ENCODE data around the gene PPP2R2D. TPM values are rescaled to one million over a fixed set of nuclear protein-coding genes. Genes with fewer than 3 reads are reported as not detected.

Gene PPP2R2D
- total RNA-seq, 1 donor from 2014 or later = 34.2 TPM

GRCh38 chr10:131889755-131890154 lies 11.1 kb upstream of the PPP2R2D start:
- no peak overlapping the region for H3K4me3 ChIP-seq (ENCODE audit: low read depth, low read length)
- no peak for FAIRE-seq
- no peak for DNase-seq (ENCODE audit: low read depth)
- no peak for TF ChIP-seq CTCF (IDR thresholded peaks at IDR 0.05; ENCODE audit: insufficient read depth, low read length, severe bottlenecking)
- no peaks in the 10 kb centered on the region for H3K36me3 ChIP-seq (ENCODE audit: control insufficient read depth, insufficient read depth, low read length)
- peaks cover 6% of the 10 kb centered on the region for H3K27me3 ChIP-seq (ENCODE audit: control insufficient read depth, insufficient read depth, low read length)

DNA sequence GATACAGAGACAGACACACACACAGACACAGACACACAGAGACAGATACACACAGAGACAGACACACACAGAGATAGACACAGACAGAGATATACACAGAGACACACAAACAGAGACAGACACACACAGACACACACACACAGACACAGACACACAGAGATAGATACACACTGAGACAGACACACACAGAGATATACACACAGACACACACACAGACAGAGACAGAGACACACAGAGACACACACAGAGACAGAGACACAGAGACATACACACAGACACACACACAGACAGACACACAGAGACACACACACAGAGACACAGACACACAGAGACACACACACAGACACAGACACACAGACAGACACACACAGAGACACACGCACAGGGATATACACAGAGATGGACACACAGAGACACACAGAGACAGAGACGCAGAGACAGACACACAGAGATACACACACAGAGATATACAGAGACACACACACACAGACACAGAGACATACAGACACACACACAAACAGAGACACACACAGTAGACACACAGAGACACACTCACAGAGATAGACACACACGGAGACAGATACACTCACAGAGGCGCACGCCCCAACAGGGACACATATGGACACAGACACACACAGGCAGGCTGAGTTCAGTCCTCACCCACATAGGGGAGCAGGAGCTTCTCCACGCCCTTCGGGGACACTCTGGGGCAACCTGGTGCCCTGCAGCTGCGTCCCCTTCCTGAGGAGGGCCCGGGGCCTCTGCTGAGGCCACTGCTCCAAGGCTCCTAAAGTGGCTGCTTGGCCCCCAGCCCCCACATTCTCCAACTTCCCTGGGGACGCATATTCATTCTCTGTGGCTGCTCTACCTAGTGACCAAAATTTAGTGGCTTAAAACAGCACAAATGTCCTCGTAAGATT lies 10.3 kb upstream of the PPP2R2D start:
- TF ChIP-seq CTCF (IDR thresholded peaks at IDR 0.05; ENCODE audit: insufficient read depth, low read length, severe bottlenecking) = no peak
- DNase-seq (ENCODE audit: low read depth) (no peak), FAIRE-seq (no peak)
- H3K4me3 ChIP-seq (ENCODE audit: low read depth, low read length) = no peak overlapping the region
- no peaks in the 10 kb centered on the region for H3K36me3 ChIP-seq (ENCODE audit: control insufficient read depth, insufficient read depth, low read length)
- H3K27me3 ChIP-seq (ENCODE audit: control insufficient read depth, insufficient read depth, low read length) = peaks cover 6% of the 10 kb centered on the region

DNA sequence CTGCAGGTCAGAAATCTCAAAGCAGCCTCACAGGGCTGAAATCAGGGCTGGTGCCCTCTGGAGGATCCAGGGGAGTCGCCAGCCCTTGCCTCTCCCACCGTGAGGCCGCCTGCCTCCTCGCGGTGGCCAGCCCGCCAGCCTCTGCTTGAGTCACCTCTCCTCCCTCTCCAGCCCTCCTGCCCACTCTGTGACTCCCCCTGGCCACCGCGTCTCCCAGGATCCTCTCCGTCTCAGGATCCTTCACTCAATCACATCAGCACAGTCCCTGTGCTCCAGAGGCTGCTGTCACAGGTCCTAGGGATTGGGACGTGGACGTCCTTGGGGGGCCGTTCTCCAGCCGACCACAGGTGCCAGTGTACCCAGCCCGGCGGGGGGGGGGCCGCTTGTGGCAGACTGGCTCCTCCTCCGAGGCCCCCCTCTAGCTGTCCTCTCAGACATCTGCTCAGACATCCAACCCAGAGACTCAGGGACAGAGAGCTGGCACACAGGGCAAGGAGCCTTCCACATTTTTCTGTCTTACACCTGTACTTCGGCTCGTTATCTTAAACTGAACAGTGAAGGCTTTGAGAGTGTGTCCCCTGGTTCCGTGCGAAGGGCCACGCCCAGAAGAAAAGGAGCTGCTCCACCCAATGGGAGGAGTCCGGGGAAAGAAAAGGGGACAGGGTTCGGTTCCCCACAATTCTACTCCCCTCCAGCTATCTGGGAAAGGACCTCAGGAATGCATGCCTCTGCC lies 9.4 kb upstream of the PPP2R2D start:
- no peak for FAIRE-seq
- TF ChIP-seq CTCF (IDR thresholded peaks at IDR 0.05; ENCODE audit: insufficient read depth, low read length, severe bottlenecking) = peak; percentile 39

GRCh38 chr10:131891929-131892805 lies 8.6 kb upstream of the PPP2R2D start:
- no peak overlapping the region for H3K4me3 ChIP-seq (ENCODE audit: low read depth, low read length)
- no peak for TF ChIP-seq CTCF (IDR thresholded peaks at IDR 0.05; ENCODE audit: insufficient read depth, low read length, severe bottlenecking)
- FAIRE-seq = no peak
- DNase-seq (ENCODE audit: low read depth) = no peak
- H3K36me3 ChIP-seq (ENCODE audit: control insufficient read depth, insufficient read depth, low read length) = no peaks in the 10 kb centered on the region
- peaks cover 6% of the 10 kb centered on the region for H3K27me3 ChIP-seq (ENCODE audit: control insufficient read depth, insufficient read depth, low read length)

More for the DNA sequence above, 9.4 kb upstream of the PPP2R2D start:
- peaks cover 6% of the 10 kb centered on the region for H3K27me3 ChIP-seq (ENCODE audit: control insufficient read depth, insufficient read depth, low read length)
- peak; percentile 15 for DNase-seq (ENCODE audit: low read depth)
- H3K36me3 ChIP-seq (ENCODE audit: control insufficient read depth, insufficient read depth, low read length) = no peaks in the 10 kb centered on the region
- H3K4me3 ChIP-seq (ENCODE audit: low read depth, low read length) = no peak overlapping the region

DNA sequence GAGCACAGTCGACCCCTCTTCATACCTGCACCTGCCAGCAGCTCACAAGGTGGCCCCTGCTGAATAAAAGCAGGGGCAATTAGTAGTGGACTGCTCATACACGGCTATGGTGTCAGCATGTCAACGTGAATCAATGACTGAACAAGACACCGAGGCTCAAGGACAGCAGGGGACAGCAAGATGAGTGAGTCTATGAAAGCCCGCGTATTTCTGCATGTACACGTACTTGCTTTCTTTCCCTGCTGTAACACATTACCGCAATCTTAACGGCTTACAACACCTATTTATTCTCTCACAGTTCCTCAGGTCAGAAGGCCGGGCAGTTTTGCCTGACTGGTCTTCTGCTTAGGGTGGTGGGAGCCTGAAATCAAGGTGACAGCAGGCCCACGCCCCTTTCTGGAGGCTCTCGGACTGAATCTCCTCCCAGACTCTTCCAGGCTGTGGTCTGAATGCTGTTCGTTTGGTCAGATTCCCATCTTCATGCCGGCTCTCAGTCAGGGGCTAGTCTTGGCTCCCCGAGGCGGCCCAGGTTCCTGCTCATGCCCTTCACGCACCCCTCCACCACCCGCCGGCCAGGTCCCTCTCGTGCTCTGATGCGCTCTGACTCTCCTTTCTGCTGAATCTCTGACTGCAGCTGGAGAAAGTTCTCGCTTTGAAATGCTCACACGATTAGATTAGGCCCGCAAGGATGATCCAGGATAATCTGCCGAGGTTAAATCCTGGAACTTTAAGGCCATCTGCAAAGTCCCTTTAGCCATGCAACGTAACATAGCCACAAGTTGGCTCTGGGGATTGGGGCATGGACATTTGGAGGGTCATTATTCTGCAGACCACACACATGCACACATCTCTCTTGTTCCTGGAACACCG lies 7.8 kb upstream of the PPP2R2D start:
- Histone ChIP-seq H3K36me3 (ENCODE audit: control insufficient read depth, insufficient read depth, low read length) (no peaks in the 10 kb centered on the region), H3K27me3 (ENCODE audit: control insufficient read depth, insufficient read depth, low read length) (peaks cover 6% of the 10 kb centered on the region), H3K4me3 (ENCODE audit: low read depth, low read length) (no peak overlapping the region)
- DNase-seq (ENCODE audit: low read depth) (no peak), FAIRE-seq (no peak)
- no peak for TF ChIP-seq CTCF (IDR thresholded peaks at IDR 0.05; ENCODE audit: insufficient read depth, low read length, severe bottlenecking)

Data from bronchial epithelial cell (primary cell).